HG03520 (cell line): ENCODE measurements around the gene PLA2G6.
"Not testable (repeated sequence)": the region's sequence is repeated elsewhere in the genome, so short reads cannot be mapped to it uniquely, and the experiment has no call there.

Source experiments
- ATAC-seq: cut with Tn5 transposase; IDR thresholded peaks from one replicate; pipeline ENCODE4 v1.9.1; 2021; ENCODE audit warnings: mild to moderate bottlenecking, moderate library complexity; ENCODE audit not compliant: unreplicated experiment

The PLA2G6 gene

DNA sequence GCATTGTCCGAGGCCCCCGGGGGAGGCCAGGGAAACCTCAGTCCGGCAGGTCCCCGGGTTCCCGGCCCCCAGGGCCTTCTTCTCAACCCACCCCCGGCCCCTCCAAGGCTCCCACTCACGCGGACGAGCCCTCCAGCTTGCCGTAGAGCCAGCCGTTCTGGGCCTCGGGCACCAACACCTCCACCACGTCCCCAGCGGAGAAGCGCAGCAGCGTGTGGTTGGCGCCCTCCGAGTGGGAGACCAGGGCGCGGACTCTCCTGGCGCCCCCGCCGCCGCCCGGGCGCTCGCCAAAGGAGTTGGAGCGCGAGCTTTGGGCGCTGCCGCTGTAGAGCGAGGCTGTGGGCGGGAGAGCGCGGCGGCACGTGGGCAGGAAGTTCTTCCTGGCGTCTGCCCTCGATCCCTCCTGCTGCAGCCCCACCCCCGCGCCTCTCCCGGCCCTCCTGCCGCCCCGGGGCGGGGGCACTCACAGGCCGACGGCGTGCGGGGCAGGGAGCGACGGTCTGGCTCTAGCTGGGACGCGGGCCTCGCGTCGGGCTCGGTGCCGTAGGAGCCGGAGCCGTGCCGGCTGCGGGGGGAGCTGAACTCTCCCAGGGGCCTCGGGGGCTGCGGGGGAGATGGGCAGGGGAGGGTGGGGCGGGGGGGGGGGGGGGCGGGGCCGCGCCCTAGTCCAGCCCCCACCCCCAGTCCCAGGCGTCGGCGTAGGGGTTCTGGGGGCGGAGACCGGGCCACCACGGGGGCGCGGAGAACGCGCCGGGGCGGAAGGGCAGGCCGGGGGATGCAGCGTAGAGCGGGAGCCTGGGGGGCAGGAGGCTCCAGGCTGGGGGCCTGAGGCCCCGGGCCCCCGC lies 92.8 kb downstream of the PLA2G6 start:
- no peak for ATAC-seq

DNA sequence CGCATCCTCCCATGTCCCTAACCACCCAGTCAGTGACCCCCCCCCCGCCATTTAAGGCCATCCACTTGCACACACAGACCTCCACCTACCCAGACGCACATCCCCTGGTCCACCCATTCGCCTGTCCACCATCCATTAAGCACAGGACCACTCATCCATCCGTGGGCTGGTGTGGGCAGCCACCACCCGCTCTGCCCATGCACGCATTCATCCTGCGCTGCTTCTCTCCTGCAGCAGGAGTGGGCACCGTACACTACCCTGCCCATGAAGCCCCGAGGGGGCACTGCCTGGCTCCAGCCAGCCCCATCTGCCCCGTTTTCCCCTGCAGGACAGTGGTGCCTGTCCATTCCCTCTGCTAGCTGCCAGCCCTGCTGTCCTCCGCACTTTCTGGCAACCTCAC lies 93.8 kb downstream of the PLA2G6 start:
- no peak for ATAC-seq

DNA sequence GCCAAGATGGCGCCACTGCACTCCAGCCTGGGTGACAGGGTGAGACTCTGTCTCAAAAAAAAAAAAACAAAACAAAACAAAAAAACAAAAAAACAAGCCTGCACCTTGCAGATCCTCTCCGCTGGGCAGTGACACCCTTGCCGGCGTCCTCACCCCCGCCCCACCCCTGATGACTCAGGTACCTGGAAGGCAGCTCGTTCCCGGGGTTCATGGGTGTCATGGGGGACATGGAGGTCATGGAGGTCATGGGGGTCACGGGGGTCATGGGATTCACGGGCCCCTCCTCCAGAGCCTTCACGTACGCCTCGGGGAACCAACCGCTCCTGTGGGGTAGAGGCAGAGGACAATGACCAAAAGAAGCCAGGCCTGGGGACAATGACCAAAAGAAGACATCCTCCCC lies 94.7 kb downstream of the PLA2G6 start:
- no peak for ATAC-seq

DNA sequence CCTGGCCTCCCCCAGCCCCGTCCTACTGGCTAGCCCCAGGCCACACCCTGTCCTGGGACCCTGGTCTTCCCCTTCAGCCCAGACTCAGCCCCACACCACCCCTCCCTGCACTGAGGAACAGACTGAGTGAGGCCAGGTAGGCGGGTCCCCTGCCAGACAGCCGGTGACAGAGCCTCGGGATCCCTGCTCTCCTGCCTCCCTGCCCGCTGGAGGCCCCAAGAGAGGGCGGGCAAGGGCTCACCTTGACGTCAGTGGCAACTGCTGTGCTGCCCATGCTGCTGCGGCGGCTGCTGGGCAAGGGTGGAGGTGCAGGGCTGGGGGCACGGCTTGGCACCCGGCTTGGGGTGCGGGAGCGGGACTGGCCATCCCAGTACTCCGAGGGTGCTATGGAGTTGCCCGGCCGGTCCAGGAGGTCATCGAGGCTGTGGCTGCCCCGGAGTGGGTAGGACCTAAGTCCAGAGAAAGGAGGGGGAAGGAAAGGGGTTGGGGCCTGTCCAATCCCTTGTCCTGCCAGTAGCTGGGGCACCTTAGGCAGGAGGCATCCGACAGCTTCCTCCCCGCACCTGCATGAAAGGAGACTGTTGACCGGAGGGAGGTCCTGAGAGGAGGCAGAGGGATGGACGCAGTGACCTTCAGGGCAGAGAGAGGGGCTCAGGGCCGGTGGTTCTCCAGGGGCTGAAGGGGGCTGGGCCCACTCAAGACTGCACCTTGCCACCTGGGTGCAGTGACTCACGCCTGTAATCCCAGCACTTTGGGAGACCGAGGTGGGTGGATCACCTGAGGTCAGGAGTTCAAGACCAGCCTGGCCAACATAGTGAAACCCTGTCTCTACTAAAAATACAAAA lies 95.4 kb downstream of the PLA2G6 start:
- ATAC-seq: no peak

DNA sequence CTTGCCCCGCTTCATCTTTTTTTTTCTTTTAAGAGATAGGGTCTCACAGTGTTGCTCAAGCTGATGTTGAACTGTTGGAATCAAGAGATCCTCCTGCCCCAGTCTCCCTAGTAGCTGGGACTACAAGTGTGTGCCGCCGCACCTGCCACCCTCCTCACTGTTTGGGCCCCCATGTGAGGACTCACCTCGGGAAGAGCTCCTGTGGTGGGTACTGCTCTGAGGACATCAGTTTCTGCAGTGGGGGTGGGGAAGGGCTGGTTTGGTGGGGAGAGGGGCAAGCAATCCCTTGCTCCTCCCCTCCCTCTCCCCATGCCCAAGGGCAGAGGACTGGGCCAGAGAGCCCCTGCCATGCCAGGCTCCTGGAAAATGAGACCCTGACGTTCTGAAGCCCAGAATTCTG lies 96.1 kb downstream of the PLA2G6 start:
- ATAC-seq: no peak

DNA sequence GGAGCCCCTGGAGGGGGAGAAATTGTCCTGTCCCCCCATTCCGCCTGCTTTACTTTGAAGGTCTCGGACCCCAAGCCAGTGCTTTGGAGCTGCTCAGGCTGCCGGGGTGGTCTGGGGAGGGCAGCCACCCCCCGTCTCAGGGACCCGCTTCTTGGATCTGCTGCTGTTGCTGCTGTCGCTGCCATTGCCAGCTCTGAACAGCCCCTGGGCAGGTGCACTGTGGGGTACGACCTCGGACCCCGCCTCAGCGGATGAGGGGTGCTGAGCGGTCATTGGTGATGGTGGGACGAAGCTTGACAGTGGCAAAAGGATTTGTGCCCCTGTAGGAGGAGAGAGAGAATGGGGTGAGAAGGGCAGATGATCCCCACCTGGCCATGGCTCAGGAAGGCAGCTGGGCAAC lies 96.6 kb downstream of the PLA2G6 start:
- ATAC-seq: no peak

DNA sequence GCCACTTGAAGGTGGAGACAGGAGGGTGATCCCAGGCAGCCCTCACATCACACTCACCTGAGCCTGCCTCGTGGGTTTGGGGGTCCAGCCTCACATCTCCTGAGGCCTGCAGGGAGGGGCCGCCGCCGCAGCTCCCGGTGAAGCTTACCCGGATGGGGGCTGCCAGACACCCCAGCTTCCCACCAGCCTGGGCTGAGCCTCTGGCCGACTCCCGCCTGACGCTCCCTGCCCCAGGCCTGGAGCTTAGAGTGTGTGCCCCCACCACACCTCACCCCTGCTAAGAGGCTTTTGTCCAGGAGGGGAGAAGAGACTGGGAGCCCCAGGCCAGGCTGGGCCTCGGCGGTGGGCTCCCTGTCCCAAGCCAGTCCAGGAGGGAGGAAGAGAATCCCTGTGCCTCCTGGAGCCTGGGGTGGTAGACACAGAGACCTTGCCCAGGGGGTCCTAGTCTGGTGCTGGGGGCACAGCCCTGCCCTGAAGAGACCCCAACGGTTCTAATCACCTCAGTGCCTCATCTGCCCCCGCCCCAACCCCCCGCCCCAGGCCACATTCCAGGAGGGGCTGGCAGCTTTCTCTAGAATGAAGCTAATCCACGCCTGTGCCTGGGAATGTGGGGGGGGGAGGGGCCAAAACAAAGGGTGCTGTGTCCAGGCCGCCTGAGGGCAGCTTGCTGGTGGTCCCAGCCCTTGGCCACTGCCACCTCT lies 97.5 kb downstream of the PLA2G6 start, which contains the start of gene SLC16A8:
Gene SLC16A8, minus strand, starts transcription at position 254 of the 701 bp plus-strand sequence. CDS start 1,311 bp downstream, outside the sequence.
- ATAC-seq: no peak

DNA sequence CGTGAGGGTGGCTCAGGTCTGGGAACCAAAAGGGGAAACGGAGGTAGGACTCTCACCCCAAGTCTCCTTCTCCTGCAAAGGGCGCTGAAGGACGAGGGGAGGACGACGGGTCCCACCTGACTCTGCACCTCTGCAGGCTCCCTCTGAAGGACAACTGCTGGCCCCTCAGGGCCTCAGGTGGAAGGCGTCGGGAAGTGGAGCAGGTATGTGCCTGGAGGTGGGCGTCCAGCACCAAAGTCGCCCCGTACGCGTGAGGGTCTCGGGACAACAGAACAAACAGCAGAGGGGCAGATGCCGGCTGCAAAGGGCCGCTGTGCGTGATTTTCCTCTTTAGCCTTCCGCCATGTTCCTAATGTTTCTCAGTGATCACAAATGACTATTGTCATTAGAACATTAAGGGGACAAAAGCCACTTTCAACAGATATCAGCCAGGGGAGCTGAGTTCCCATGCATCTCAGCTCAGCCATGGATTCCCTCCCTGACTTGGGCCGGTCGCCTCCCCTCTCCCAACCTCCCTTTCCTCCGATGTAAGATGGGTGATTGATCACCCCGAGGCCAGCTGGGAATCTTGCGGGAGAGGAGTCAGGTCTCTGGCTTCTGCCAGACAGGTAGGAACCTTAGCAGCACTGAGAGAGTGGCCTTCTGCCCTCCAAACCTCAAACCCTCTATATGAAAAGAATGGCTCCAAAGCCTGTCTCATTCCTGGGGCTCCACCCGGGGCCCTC lies 98.5 kb downstream of the PLA2G6 start:
- ATAC-seq: no peak

DNA sequence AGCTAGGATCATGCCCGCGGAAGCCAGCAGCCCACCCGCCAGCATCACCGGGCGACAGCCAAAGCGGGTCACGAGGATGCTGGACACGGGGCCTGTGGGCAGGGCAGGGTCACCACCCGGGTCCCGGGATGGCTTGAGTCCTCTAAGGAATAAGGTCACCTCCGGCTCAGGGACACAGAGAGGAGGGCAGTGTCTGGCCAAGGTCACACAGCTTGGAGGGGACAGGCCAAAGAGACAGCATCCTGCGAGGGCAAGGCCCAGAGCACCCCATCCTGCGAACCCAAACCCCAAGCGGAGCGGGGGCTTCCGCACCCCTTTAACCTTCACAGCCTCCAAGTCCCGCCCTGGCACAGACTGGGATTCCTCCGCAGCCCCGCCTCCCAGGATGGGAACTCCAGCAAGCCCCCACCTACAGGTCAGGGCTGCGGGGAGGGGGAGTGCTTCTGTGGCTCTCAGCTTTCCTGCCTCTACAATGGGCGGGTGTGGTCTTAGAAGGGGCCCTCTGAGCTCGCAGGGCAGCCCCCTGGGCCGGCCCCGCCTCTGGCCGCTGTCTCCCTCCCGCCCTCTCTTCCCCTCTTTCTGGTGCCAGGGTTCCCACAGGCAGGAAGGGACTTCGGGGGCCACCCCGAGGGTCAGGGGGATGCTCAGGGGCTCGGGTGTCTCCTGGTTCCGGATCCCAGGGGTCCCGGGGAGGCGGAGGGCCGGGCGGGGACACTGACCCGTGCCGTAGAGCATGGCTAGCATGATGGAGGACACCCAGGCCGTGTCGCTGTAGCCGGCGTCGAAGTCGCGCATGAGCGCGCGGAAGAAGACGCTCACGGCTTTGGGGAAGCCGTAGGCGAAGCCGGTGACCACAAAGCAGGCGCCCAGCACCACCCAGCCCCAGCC lies 99.4 kb downstream of the PLA2G6 start:
- ATAC-seq: no peak

DNA sequence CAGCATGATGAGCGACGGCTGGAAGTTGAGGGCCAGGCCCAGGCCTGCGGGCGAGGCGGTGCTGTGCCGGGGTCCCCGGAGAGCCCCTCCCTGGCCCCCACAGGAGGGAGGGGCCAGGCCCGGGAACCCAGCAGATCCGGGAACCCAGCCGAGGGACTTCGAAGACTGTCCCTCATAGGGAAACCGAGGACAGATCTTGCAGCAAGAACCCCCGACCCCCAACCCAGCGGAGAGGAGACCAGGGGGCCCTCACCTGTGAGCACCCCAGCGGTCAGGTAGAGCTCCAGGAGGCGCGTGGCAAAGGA lies 100.0 kb downstream of the PLA2G6 start:
- no peak for ATAC-seq

DNA sequence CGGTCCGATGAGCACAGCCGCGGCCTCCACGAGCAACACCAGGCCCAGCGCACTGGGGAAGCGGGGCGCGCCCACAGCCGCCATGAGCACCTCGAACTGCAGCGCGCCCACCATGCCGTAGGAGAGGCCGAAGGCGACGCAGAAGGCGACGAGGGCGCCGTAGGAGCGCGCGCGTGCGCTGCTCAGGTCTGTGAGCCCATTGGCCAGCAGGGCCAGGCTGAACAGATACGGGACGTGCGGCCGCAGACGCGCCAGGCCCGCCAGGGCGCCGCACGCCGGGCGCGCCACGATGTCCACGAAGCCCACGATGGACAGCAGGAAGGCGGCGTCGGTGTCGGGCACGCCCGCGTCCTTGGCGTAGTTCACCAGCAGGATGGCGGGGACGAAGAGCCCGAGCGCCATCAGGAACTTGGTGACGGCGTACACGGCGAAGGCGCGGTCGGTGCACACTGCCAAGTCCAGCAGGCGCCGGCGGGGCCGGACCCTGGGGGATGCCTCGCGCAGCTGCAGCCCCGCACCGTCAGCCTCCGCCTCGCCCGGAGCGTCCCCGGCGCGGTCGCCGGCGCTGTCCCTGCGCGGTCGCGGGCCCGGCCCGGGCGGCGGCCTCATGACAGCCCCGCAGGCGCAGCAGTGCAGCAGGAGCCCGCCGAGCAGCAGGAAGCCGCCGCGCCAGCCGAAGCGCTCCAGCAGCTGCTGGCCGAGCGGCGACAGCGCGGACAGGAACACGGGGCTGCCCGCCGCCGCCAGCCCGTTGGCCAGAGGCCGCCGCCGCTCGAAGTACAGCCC lies 100.6 kb downstream of the PLA2G6 start:
- no peak for ATAC-seq

DNA sequence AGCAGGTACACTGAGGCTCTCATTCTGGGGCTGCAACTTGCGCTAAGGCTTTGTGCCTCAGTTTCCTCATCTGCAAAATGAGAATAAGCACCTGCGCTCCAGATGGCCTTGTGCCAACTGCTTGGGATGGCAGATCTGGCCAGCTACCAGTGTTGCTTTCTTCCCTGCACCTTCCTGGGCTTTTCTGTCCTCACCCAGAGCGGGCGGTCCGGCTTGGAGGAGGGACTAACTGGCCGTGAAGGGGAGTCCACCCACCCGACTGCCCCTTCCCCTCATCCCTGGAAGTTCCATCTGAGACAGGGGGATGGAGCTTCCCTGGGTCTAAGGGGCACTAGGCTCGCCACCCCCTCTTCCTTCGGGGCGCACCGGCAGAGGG lies 101.2 kb downstream of the PLA2G6 start:
- ATAC-seq: no peak

DNA sequence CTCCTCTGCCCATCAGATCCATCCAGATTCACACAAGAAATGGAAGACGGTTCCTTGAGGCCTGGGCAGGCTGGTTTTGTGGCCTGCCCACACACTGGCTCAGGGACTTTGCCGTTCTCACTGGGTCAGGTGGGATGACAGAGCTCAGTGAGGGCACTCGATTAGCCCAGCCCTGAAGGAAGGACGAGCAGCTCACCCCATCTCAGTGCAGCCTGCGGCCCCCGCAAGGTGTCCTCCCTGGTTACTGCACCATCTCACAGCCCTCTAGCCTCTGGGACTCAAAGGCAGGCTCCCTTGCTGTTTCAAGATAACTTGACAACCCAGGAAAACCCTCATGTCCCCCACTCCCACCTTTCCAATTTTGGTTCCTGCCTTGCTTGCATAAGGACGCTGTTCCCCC lies 101.8 kb downstream of the PLA2G6 start:
- no peak for ATAC-seq

DNA sequence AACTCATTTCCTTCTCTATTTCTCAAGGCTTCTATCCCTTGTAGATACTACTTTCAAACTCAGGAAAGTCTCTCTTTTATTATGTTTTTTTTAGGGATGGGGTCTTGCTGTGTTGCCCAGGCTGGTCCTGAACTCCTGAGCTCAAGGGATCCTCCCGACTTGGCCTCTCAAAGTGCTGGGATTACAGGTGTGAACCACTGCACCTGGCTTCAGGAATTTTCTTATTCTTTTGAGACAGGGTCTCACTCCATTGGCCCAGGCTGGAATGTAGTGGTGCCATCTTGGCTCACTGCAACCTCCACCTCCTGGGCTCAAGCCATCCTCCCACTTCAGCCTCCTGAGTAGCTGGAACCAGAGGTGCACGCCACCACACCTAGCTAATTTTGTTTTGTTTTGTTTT lies 102.4 kb downstream of the PLA2G6 start:
- not testable (repeated sequence) for ATAC-seq

DNA sequence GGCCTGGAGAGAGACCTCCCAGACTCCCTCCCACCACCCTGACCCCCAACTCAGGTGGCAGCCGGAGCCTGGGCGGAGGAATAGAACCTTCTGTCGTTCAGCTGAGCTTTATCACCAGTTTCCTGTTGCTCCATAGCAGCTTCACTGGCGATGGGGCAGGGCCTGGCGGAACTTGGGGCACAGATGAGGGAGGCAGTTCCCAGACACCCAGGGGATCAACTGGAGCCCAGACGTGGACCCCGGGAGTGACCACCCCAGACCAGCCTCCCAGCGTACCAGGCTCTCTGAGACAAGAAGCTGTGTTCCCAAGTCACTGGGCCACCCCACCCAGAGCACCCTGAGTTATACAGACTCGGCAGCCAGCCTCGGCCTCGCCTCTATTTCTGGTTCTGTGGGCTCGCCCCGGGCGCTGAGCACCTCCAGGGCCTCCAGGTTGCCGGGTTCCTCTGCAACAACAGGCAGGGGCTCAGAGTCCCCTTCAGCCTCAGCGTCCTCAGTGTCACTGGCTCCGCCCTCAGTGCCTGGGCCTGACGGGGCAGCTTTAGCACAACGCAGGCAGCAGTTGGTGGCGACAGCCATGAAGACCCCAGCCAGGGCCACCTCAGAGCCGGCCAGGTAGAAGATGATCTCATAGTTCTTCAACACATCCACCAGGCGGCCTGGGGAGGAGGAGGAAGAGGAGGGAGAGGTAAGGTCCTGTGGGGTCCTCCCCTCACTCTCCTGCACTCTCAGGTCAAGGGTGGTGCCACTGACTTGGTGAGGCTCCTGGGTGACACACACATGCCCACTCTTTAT lies 103.4 kb downstream of the PLA2G6 start:
- ATAC-seq: no peak

DNA sequence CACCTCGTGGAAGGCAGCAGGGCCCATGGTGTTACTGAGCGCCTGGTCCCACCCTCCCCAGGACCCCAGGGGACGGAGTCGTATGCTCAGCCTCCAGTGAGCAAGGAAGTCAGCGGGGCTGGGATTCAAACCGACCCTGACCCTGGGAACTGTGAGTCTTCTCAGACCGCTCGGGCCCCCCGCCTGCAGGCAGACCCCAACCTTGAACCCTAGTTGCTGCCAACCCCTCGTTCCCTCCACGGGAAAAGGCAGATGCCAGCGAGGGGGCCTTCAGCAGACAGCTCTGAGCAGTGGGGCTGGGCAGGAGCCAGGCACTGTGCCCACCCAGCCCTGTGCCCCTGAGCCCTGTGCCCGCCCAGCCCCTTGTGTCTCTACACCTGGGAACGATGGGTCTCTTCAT lies 104.0 kb downstream of the PLA2G6 start:
- ATAC-seq: no peak

DNA sequence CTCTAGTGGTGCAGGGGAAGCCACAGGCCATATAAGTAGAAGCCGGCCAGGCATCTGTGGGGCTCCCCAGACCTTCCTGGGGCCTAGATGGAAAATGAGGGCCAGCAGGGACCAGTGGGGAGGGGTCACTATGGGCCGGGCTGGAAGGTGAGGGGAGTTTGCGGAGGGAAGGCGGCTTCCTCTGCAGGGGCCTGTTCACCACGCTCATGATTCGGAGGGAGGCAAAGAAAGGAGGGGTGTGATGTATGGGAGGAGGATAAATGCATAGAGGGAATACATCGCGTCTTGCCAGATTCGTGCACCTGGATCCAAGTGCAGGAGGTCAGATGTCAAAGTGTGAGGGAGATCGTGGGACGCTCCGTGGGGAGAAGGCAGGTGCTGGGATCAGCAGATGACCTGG lies 104.5 kb downstream of the PLA2G6 start:
- no peak for ATAC-seq

DNA sequence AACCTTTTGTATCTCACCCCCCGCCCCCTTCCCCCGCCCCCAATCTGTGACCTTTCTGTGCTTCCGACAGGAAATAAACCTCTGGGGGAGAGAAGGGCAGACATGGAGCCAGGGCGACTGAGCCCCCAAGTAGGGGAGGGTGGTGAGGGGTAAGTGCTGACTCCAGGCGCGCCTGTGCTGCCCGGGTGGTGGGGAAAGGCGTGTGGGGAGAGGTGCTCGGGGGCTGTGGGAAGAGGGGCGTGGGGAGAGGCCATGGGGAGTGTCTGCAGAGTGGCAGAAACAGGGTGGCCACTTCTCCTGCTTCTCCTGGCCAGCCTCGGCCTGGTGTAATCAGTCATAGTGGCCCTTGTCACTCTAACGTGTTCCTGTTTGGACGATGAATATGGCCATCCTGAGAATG lies 105.7 kb downstream of the PLA2G6 start:
- no peak for ATAC-seq
